ENCODE measurements around the gene LRRC37B.
"Not testable (repeated sequence)": the region's sequence is repeated elsewhere in the genome, so short reads cannot be mapped to it uniquely, and the experiment has no call there.

- not testable (repeated sequence) for TF ChIP-seq CTCF (conservative IDR thresholded peaks at IDR 0.05 in 1 of 2, IDR thresholded peaks at IDR 0.05 in 1 of 2; ENCODE audit: extremely low read depth in 1 of 2, insufficient read depth in 1 of 2, low read depth in 1 of 2, low read length in 2 of 2); EZH2 (IDR thresholded peaks at IDR 0.05; ENCODE audit: borderline replicate concordance, low read length)
These were observed 53.5 kb downstream of the LRRC37B start for GRCh38 chr17:32060695-32061094.
